ENCODE data around the gene SMS. TPM values are rescaled to one million over a fixed set of nuclear protein-coding genes. Genes with fewer than 3 reads are reported as not detected.

SMS gene
- total RNA-seq, 1 experiment from 2014 or later, result 218 TPM

DNA sequence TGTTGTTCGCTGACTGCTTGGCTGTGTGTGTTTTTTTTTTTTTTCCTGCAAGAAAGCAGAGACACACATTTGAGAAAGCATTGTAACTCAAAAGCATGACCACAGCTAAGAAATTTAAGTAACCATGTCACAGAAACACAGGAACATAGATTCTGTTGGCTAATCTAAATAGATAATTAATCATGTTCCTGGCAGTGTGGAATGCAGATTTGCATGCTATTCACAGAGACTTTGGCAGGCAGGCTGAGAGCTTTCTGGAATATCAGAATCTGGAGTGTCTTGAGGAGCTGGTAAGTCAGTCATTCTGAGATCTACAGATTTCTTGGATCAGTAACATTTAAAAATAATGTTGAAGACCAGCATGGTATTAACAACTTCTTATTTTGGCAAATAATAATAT, 33.2 kb upstream of the SMS start:
- no peak for TF ChIP-seq EZH2 (IDR thresholded peaks at IDR 0.05; ENCODE audit: low read depth)
- TF ChIP-seq, protein P1, sequence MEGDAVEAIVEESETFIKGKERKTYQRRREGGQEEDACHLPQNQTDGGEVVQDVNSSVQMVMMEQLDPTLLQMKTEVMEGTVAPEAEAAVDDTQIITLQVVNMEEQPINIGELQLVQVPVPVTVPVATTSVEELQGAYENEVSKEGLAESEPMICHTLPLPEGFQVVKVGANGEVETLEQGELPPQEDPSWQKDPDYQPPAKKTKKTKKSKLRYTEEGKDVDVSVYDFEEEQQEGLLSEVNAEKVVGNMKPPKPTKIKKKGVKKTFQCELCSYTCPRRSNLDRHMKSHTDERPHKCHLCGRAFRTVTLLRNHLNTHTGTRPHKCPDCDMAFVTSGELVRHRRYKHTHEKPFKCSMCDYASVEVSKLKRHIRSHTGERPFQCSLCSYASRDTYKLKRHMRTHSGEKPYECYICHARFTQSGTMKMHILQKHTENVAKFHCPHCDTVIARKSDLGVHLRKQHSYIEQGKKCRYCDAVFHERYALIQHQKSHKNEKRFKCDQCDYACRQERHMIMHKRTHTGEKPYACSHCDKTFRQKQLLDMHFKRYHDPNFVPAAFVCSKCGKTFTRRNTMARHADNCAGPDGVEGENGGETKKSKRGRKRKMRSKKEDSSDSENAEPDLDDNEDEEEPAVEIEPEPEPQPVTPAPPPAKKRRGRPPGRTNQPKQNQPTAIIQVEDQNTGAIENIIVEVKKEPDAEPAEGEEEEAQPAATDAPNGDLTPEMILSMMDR (conservative IDR thresholded peaks at IDR 0.05), result no peak
- DNase-seq, result no peak
- Histone ChIP-seq H3K4me2 (no peak overlapping the region), H3K4me1 (replicated peaks; ENCODE audit: insufficient read depth) (no peaks in the 10 kb centered on the region), H3F3A (ENCODE audit: insufficient read depth, low read depth) (no peaks in the 10 kb centered on the region), H3K27ac (no peak overlapping the region), H3K36me3 (ENCODE audit: low read depth) (no peaks in the 10 kb centered on the region), H3K79me2 (ENCODE audit: low read depth) (no peaks in the 10 kb centered on the region), H3K9me2 (ENCODE audit: insufficient read depth) (no peaks in the 10 kb centered on the region), H3K4me3 (no peak overlapping the region), H4K20me1 (ENCODE audit: insufficient read depth) (no peaks in the 10 kb centered on the region), H2AFZ (no peak overlapping the region), H3K9me3 (ENCODE audit: insufficient read depth, low read depth) (no peaks in the 10 kb centered on the region), H3K27me3 (ENCODE audit: insufficient read depth, low read depth) (no peaks in the 10 kb centered on the region)
- ChIA-PET POLR2A (ENCODE audit: unreplicated experiment) (no interaction called here), CTCF (interaction anchor here (0.6 to 0.7 kb wide), 2 partner anchors 9 to 1017 kb away, joined by 3 read pairs; no protein-coding TSS in a partner anchor)
- BruUV-seq (replicated peaks), result no TSS peak
- intact Hi-C loops (cut with micrococcal nuclease; ENCODE audit: unreplicated experiment), result no loop called here

DNA sequence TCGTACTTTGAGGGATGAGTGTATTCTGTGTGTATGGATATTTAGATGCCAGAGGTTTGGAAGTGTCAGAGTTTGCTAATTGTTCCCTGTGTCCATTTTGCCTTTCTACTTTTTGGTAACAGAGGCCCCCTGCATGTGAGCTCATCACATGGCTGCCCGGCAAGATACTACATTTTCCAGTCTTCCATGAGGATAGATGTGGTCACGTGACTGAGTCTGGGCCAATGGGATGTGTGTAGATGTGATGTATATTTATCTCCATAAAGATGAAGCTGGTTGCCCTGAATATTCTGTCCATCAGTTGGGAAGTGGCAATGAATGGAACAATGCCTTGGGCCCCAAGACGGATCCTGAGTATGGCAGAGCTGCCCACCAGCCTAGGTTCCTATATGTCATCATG, 29.0 kb upstream of the SMS start:
- CTCF ChIA-PET, result no interaction called here
- POLR2A ChIA-PET (ENCODE audit: unreplicated experiment), result interaction anchor here (0.5 kb wide), 1 partner anchor 15 kb away, joined by 22 read pairs; no protein-coding TSS in a partner anchor
- BruUV-seq (replicated peaks), result no TSS peak
- no peaks in the 10 kb centered on the region for H4K20me1 ChIP-seq (ENCODE audit: insufficient read depth)
- no peaks in the 10 kb centered on the region for H3K4me1 ChIP-seq (replicated peaks; ENCODE audit: insufficient read depth)
- H3K27me3 ChIP-seq (ENCODE audit: insufficient read depth, low read depth), result no peaks in the 10 kb centered on the region
- intact Hi-C loops (cut with micrococcal nuclease; ENCODE audit: unreplicated experiment), result no loop called here
- no peaks in the 10 kb centered on the region for H3K36me3 ChIP-seq (ENCODE audit: low read depth)
- no peak overlapping the region for H3K27ac ChIP-seq
- no peak overlapping the region for H3K4me3 ChIP-seq
- H3K9me3 ChIP-seq (ENCODE audit: insufficient read depth, low read depth), result no peaks in the 10 kb centered on the region
- TF ChIP-seq EZH2 (IDR thresholded peaks at IDR 0.05; ENCODE audit: low read depth), result no peak
- TF ChIP-seq, protein P1 (conservative IDR thresholded peaks at IDR 0.05), result no peak
- H3K9me2 ChIP-seq (ENCODE audit: insufficient read depth), result no peaks in the 10 kb centered on the region
- H3K79me2 ChIP-seq (ENCODE audit: low read depth), result no peaks in the 10 kb centered on the region
- DNase-seq, result no peak
- no peaks in the 10 kb centered on the region for H3F3A ChIP-seq (ENCODE audit: insufficient read depth, low read depth)
- no peak overlapping the region for H2AFZ ChIP-seq
- no peak overlapping the region for H3K4me2 ChIP-seq

DNA sequence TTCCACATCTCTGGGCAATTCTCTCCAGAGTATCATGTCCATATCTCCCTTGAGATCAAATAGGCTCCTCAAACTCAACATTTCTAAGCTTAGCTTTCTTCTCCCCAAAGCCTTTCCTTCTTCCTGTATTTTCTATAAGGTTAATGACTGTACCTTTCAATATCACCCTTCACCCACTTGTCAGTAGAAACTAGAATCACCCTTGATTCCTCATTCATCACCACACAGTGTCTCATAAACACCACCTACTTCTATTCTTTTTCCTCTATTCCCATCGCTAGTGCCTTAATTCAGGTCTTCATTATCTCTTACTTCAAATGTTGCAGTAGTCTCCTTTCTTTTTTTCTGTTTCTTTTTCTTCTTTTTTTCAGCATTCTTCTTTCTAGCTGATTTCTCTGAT, 28.3 kb upstream of the SMS start:
- no peak overlapping the region for H3K4me3 ChIP-seq
- no peaks in the 10 kb centered on the region for H3K4me1 ChIP-seq (replicated peaks; ENCODE audit: insufficient read depth)
- no peaks in the 10 kb centered on the region for H3K27me3 ChIP-seq (ENCODE audit: insufficient read depth, low read depth)
- no peaks in the 10 kb centered on the region for H4K20me1 ChIP-seq (ENCODE audit: insufficient read depth)
- H3F3A ChIP-seq (ENCODE audit: insufficient read depth, low read depth), result no peaks in the 10 kb centered on the region
- H2AFZ ChIP-seq, result no peak overlapping the region
- no peaks in the 10 kb centered on the region for H3K9me2 ChIP-seq (ENCODE audit: insufficient read depth)
- no peak for TF ChIP-seq EZH2 (IDR thresholded peaks at IDR 0.05; ENCODE audit: low read depth)
- TF ChIP-seq, protein P1 (conservative IDR thresholded peaks at IDR 0.05), result no peak
- intact Hi-C loops (cut with micrococcal nuclease; ENCODE audit: unreplicated experiment), result no loop called here
- no peaks in the 10 kb centered on the region for H3K79me2 ChIP-seq (ENCODE audit: low read depth)
- no peak overlapping the region for H3K4me2 ChIP-seq
- CTCF ChIA-PET, result no interaction called here
- no peaks in the 10 kb centered on the region for H3K36me3 ChIP-seq (ENCODE audit: low read depth)
- H3K9me3 ChIP-seq (ENCODE audit: insufficient read depth, low read depth), result no peaks in the 10 kb centered on the region
- DNase-seq, result no peak
- BruUV-seq (replicated peaks), result no TSS peak
- H3K27ac ChIP-seq, result no peak overlapping the region
- POLR2A ChIA-PET (ENCODE audit: unreplicated experiment), result interaction anchor here (0.5 kb wide), 1 partner anchor 14 kb away, joined by 22 read pairs; no protein-coding TSS in a partner anchor
